ENCODE data around the gene SGCA. TPM values are rescaled to one million over a fixed set of nuclear protein-coding genes. Genes with fewer than 3 reads are reported as not detected.

Gene SGCA
- total RNA-seq, 2 experiments from 2014 or later, result not detected

DNA sequence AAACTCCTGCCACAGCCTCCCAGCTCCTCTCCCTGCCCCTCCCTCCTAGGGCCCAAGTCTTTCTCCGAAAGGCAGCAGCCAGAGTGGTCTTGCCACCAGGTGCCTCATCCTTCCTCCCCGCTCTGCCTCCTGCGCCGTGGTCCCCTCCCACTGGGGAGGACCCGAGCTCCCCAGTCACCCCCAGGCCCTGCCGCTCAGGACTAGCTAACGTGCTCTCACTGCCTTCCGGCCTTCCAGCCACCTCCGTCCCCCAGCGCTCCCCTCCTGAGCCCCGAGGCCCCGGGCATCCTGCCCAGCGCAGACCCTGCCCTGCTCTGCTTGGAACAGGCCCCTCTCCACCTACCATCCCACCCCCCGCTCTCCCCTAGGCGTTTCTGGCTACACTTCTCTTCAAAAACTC lies 55.0 kb downstream of the SGCA start:
- POLR2A ChIA-PET, result interaction anchor here (0.8 kb wide), 1 partner anchor 58 kb away, joined by 5 read pairs; no protein-coding TSS in a partner anchor
- CTCF ChIA-PET, result interaction anchor here (1.7 kb wide), 1 partner anchor 77 kb away, joined by 3 read pairs; no protein-coding TSS in a partner anchor

DNA sequence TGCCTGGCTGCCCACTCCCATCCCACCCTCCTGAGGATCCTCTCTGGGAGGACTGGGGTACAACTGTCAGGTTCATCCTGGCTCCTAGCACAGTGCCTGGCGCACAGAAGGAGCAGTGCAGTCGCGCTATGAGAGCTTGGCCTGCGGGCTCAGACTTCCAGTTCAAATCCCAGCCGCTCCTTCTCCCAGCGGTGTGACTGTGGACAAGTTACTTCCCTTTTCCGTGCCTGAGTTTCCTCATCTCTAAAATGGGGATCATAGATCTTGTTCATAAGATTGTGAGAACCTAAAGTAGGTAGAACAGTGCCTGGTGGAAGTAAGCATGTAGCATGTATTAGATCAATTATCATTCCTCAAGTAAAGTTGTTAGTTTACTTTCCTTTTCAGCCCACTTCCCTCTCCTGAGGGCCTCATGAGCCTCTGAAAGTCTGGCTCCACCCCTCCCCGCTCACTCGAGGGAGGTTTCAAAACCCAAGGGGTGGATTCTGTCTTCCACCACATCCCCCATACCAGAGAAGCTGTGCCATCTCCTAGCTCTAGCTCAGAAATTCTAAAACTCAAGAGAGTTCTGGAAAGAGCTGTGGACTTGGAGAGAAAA lies 55.6 kb downstream of the SGCA start:
- POLR2A ChIA-PET, result interaction anchor here (0.8 kb wide), 1 partner anchor 57 kb away, joined by 5 read pairs; no protein-coding TSS in a partner anchor
- CTCF ChIA-PET, result interaction anchor here (1.7 kb wide), 1 partner anchor 77 kb away, joined by 3 read pairs; no protein-coding TSS in a partner anchor

DNA sequence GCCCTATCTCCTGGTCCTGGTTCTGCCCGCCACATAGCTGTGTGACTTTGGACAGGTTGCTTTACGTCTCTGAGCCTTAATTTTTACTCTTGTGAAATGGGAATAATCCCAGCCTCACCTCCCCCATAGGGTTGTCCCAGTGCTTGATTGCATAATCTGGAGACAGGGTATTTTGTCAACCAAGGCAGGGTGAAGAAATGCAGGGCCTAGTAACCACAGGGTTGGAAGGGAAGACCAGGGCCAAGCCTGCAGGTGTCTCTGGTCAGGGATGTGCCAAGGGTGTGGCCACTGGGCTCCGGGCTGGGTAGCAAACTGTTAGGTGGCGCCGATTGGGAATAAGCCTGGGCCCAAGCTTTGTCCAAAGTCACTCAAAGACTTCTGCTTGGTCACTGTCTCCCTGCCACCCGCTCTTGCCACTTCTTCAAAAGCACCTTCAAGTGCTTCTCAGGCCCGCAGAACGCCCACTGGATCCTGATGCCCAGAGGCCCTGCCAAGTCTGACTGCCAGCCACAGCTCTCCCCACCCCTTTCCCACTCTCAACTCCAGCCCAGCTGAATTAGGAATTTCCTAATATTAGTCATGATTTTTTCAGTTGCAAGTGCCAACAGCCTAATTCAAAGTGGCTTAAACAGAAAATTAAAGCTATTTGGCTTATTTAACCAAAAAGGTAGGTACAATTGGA lies 56.2 kb downstream of the SGCA start:
- ChIA-PET POLR2A (interaction anchor here (0.8 kb wide), 1 partner anchor 56 kb away, joined by 5 read pairs; no protein-coding TSS in a partner anchor), CTCF (interaction anchor here (0.6 to 1.7 kb wide), 3 partner anchors 11 to 136 kb away, joined by 3 to 4 read pairs (median 3); no protein-coding TSS in a partner anchor)

DNA sequence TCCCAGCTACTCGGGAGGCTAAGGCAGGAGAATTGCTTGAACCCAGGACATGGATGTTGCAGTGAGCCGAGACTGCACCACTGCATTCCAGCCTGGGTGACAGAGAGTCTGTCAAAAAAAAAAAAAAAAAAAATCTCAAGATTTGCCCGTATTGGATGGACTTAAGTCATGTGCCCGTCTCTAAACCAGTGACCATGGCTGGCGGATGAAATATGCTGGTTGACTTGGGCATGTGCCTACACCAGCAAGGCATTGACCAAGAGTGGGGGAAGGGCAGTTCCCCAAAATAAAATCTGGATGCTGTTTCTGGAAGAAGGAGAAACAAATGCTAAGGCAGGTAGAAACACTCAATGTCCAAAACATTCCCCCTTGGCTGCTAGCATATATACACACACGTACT lies 57.1 kb downstream of the SGCA start:
- ChIA-PET POLR2A (no interaction called here), CTCF (interaction anchor here (0.7 kb wide), 1 partner anchor 28 kb away, joined by 4 read pairs; no protein-coding TSS in a partner anchor)

Other genes with a start within 250 kb of the SGCA start
- under 1 TPM; 0.67 to 0.97 TPM for gene DLX4, start 196.8 kb upstream of the SGCA start, total RNA-seq
- under 1 TPM; 0.08 to 0.13 TPM for gene DLX3, start 170.8 kb upstream of the SGCA start, total RNA-seq
- gene ITGA3, start 109.9 kb upstream of the SGCA start, total RNA-seq, result 1 to 10 TPM; 8.0 to 8.2 TPM
- gene PDK2, start 70.7 kb upstream of the SGCA start, total RNA-seq, result 10 to 100 TPM; 15.0 to 18.5 TPM
- gene SAMD14, start 35.8 kb upstream of the SGCA start, total RNA-seq, result 1 to 10 TPM; 1.0 to 1.2 TPM
- gene PPP1R9B, start 15.3 kb upstream of the SGCA start, total RNA-seq, result 10 to 100 TPM; 69.6 to 70.6 TPM
- gene COL1A1, start 35.6 kb downstream of the SGCA start, total RNA-seq, result 1 to 10 TPM in 1 of 2 experiments, under 1 TPM in 1; 0.65 to 1.0 TPM
- not detected for gene TMEM92, start 108.5 kb downstream of the SGCA start, total RNA-seq
- gene XYLT2, start 180.1 kb downstream of the SGCA start, total RNA-seq, result 10 to 100 TPM; 32.0 to 33.7 TPM
- gene MRPL27, start 207.2 kb downstream of the SGCA start, total RNA-seq, result 10 to 100 TPM; 76.4 to 84.6 TPM
- gene EME1, start 207.2 kb downstream of the SGCA start, total RNA-seq, result 10 to 100 TPM; 28.1 to 30.4 TPM
- gene LRRC59, start 231.5 kb downstream of the SGCA start, total RNA-seq, result 100 to 1,000 TPM; 122 to 123 TPM

Measured in activated CD8-positive, alpha-beta memory T cell treated with anti-CD3 and anti-CD28 coated beads for 36 hours (primary cell).